Medulla oblongata (tissue), 1 donor: ENCODE results near the gene STPG1.
A peak's percentile ranks its signal among the peaks of the same experiment; 100 is the strongest.
"Not testable (repeated sequence)": the region's sequence is repeated elsewhere in the genome, so short reads cannot be mapped to it uniquely, and the experiment has no call there.

Source experiments
- DNase-seq: peaks from one replicate; pipeline ENCODE4 v3.0.0-alpha.2; 2015; ENCODE audit errors: extremely low spot score

The STPG1 gene

GRCh38 chr1:24413350-24414163, at the start of gene STPG1:
STPG1 (minus strand) TSS chr1:24413782; CDS start chr1:24401388, 12,394 bp downstream.
- DNase-seq: peak; percentile 94

GRCh38 chr1:24462128-24462527, 48.5 kb upstream of the STPG1 start:
- not testable (repeated sequence) for DNase-seq

- no peak for DNase-seq
Observed at GRCh38 chr1:24459551-24460266, 46.1 kb upstream of the STPG1 start.

- no peak for DNase-seq
Observed at GRCh38 chr1:24457866-24458265, 44.3 kb upstream of the STPG1 start.

- DNase-seq: no peak
Observed at GRCh38 chr1:24455272-24455671, 41.7 kb upstream of the STPG1 start.

- no peak for DNase-seq
Observed at GRCh38 chr1:24454673-24455072, 41.1 kb upstream of the STPG1 start.

- no peak for DNase-seq
Observed at GRCh38 chr1:24452922-24453485, 39.4 kb upstream of the STPG1 start.

GRCh38 chr1:24451746-24452145, 38.2 kb upstream of the STPG1 start:
- DNase-seq: no peak

GRCh38 chr1:24450857-24451397, 37.3 kb upstream of the STPG1 start:
- no peak for DNase-seq

GRCh38 chr1:24450316-24450715, 36.7 kb upstream of the STPG1 start:
- no peak for DNase-seq

GRCh38 chr1:24446446-24446845, 32.9 kb upstream of the STPG1 start:
- not testable (repeated sequence) for DNase-seq

GRCh38 chr1:24443241-24443656, 29.7 kb upstream of the STPG1 start:
- peak; percentile 55 for DNase-seq

- DNase-seq: no peak
Observed at GRCh38 chr1:24442764-24443163, 29.2 kb upstream of the STPG1 start.

GRCh38 chr1:24441996-24442668, 28.6 kb upstream of the STPG1 start:
- no peak for DNase-seq

GRCh38 chr1:24441480-24441879, 27.9 kb upstream of the STPG1 start:
- no peak for DNase-seq

- DNase-seq: no peak
Observed at GRCh38 chr1:24440436-24440835, 26.9 kb upstream of the STPG1 start.

- peak; percentile 61 for DNase-seq
Observed at GRCh38 chr1:24438423-24438901, 24.9 kb upstream of the STPG1 start.

GRCh38 chr1:24437631-24438396, 24.2 kb upstream of the STPG1 start:
- DNase-seq: no peak

GRCh38 chr1:24435782-24436365, 22.3 kb upstream of the STPG1 start:
- DNase-seq: peak; percentile 73

GRCh38 chr1:24427545-24427862, 13.9 kb upstream of the STPG1 start:
- DNase-seq: no peak
